ENCODE results near the gene UBALD2.
"Not testable (repeated sequence)": the region's sequence is repeated elsewhere in the genome, so short reads cannot be mapped to it uniquely, and the experiment has no call there.

The UBALD2 gene

GRCh38 chr17:76246080-76247066 is 18.8 kb upstream of the UBALD2 start:
- DNase-seq: no peak

GRCh38 chr17:76247304-76247703 is 17.8 kb upstream of the UBALD2 start:
- no peak for DNase-seq

- DNase-seq: no peak
Observed at GRCh38 chr17:76248013-76248782, 16.9 kb upstream of the UBALD2 start.

GRCh38 chr17:76250141-76250540 is 15.0 kb upstream of the UBALD2 start:
- no peak for DNase-seq

- no peak for DNase-seq
Observed at GRCh38 chr17:76251478-76252039, 13.6 kb upstream of the UBALD2 start.

- no peak for DNase-seq
Observed at GRCh38 chr17:76252040-76252954, 12.9 kb upstream of the UBALD2 start.

- DNase-seq: not testable (repeated sequence)
Observed at GRCh38 chr17:76252967-76253766, 12.0 kb upstream of the UBALD2 start.

- no peak for DNase-seq
Observed at GRCh38 chr17:76253841-76254240, 11.3 kb upstream of the UBALD2 start.

GRCh38 chr17:76254275-76254674 is 10.9 kb upstream of the UBALD2 start:
- no peak for DNase-seq

GRCh38 chr17:76255801-76256429 is 9.2 kb upstream of the UBALD2 start:
- DNase-seq: no peak

GRCh38 chr17:76256430-76257050 is 8.6 kb upstream of the UBALD2 start:
- not testable (repeated sequence) for DNase-seq

GRCh38 chr17:76260220-76260619 is 4.9 kb upstream of the UBALD2 start:
- no peak for DNase-seq

- DNase-seq: no peak
Observed at GRCh38 chr17:76260669-76261068, 4.5 kb upstream of the UBALD2 start.

GRCh38 chr17:76261421-76262215 is 3.5 kb upstream of the UBALD2 start:
- no peak for DNase-seq

GRCh38 chr17:76262732-76263344 is 2.3 kb upstream of the UBALD2 start:
- DNase-seq: no peak

GRCh38 chr17:76263896-76264295 is 1.3 kb upstream of the UBALD2 start:
- DNase-seq: no peak

GRCh38 chr17:76264425-76264754 is 758 bp upstream of the UBALD2 start:
- no peak for DNase-seq

- peak; percentile 75 for DNase-seq
Observed at GRCh38 chr17:76265624-76266243, 586 bp downstream of the UBALD2 start.

Measured in right hindlimb (tissue), 1 donor.